ENCODE results near the gene PCSK5.

DNA sequence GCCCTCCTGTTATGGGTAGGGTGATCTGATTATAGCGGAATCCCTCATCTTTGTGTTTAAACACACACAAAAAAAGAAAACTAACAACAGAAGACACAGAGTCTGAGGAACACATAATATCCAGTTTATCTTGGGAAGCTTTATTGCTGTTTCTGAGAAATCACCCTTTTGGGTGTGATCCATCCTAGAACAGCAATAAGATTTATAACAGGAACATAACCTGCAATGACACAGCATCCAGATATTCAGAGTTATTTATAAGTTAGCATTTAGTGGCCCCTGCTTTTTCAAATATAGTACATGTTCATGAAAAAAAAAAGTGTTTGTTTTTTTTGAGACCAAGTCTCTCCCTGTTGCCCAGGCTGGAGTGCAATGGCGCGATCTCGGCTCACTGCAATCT lies 423.8 kb downstream of the PCSK5 start:
- TF ChIP-seq, protein P1, sequence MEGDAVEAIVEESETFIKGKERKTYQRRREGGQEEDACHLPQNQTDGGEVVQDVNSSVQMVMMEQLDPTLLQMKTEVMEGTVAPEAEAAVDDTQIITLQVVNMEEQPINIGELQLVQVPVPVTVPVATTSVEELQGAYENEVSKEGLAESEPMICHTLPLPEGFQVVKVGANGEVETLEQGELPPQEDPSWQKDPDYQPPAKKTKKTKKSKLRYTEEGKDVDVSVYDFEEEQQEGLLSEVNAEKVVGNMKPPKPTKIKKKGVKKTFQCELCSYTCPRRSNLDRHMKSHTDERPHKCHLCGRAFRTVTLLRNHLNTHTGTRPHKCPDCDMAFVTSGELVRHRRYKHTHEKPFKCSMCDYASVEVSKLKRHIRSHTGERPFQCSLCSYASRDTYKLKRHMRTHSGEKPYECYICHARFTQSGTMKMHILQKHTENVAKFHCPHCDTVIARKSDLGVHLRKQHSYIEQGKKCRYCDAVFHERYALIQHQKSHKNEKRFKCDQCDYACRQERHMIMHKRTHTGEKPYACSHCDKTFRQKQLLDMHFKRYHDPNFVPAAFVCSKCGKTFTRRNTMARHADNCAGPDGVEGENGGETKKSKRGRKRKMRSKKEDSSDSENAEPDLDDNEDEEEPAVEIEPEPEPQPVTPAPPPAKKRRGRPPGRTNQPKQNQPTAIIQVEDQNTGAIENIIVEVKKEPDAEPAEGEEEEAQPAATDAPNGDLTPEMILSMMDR (IDR thresholded peaks at IDR 0.05) = no peak
- TF ChIP-seq POLR2A (IDR thresholded peaks at IDR 0.05) = no peak
